IMR-90 (cell line): ENCODE measurements around the gene MLIP. TPM values are rescaled to one million over a fixed set of nuclear protein-coding genes. Genes with fewer than 3 reads are reported as not detected.

Source experiments
- ATAC-seq: fragments of 200-7000 bp; cut with Tn5 transposase; 2 replicates; pipeline ENCODE4 v1.9.1; 2020; ENCODE audit warnings: low read depth, mild to moderate bottlenecking, moderate library complexity
- BruUV-seq: library from RNA; stranded (reverse); fragments of 400-500 nt; replicated peaks from 2 replicates; lab custom pipeline; 2021; lab: Mats Ljungman, UMichigan
- CTCF ChIA-PET: fragments of 300-600 bp; formaldehyde crosslinking; extraction: SDS; loops from one replicate; lab custom pipeline; 2021; ENCODE audit warnings: antibody characterized with exemption; lab: Yijun Ruan, JAX
- POLR2A ChIA-PET: fragments of 300-600 bp; sonication (Branson Sonifier 250); formaldehyde crosslinking; loops from one replicate; lab custom pipeline; 2022; ENCODE audit warnings: antibody characterized with exemption; ENCODE audit not compliant: unreplicated experiment; lab: Charles Lee
- DNase-seq: peaks from one replicate; pipeline ENCODE4 v3.0.0; 2013
- H2AFZ ChIP-seq: replicated peaks from 2 replicates; pipeline ENCODE3; 2013; ENCODE audit warnings: low read length, mild to moderate bottlenecking; ENCODE audit not compliant: poor library complexity
- H2AK5ac ChIP-seq: 2 replicates; pipeline ENCODE4 v1.6.1; 2013; ENCODE audit warnings: low read depth, low read length, inconsistent platforms
- H2AK9ac ChIP-seq: replicated peaks from 2 replicates; pipeline ENCODE3; 2013; ENCODE audit warnings: mild to moderate bottlenecking, low read depth, low read length, moderate library complexity; ENCODE audit not compliant: poor library complexity
- H2BK120ac ChIP-seq: 2 replicates; pipeline ENCODE4 v1.6.1; 2013; ENCODE audit warnings: low read depth, low read length, inconsistent platforms
- H2BK15ac ChIP-seq: 3 replicates; pipeline ENCODE4 v1.6.1; 2013; ENCODE audit warnings: low read depth, low read length, inconsistent platforms
- H2BK20ac ChIP-seq: 2 replicates; pipeline ENCODE4 v1.6.1; 2013; ENCODE audit warnings: low read depth, mild to moderate bottlenecking, inconsistent platforms, low read length, moderate library complexity
- H2BK5ac ChIP-seq: 2 replicates; pipeline ENCODE4 v1.6.1; 2013; ENCODE audit warnings: mild to moderate bottlenecking, low read depth, low read length, inconsistent platforms; ENCODE audit not compliant: poor library complexity, severe bottlenecking
- H3K14ac ChIP-seq: replicated peaks from 2 replicates; pipeline ENCODE4 v1.6.1; 2013; ENCODE audit warnings: low read depth, low read length, inconsistent platforms
- H3K18ac ChIP-seq: 2 replicates; pipeline ENCODE4 v1.6.1; 2013; ENCODE audit warnings: low read depth, low read length, control low read depth
- H3K23ac ChIP-seq: 2 replicates; pipeline ENCODE4 v1.6.1; 2013; ENCODE audit warnings: low read depth, low read length, inconsistent platforms
- H3K27ac ChIP-seq: 2 replicates; pipeline ENCODE4 v1.5.1; 2013; ENCODE audit warnings: mild to moderate bottlenecking, control low read depth, low read length; ENCODE audit not compliant: insufficient read depth
- H3K27me3 ChIP-seq: 2 replicates; pipeline ENCODE4 v1.6.1; 2013; ENCODE audit warnings: low read length; ENCODE audit not compliant: control insufficient read depth, insufficient read depth
- H3K36me3 ChIP-seq: 2 replicates; pipeline ENCODE4 v1.6.1; 2013; ENCODE audit warnings: low read length, mixed read lengths; ENCODE audit not compliant: control insufficient read depth, insufficient read depth
- H3K4ac ChIP-seq: 2 replicates; pipeline ENCODE4 v1.6.1; 2013; ENCODE audit warnings: low read depth, low read length, inconsistent platforms
- H3K4me1 ChIP-seq: 2 replicates; pipeline ENCODE4 v1.6.1; 2013; ENCODE audit warnings: low read length, mixed read lengths; ENCODE audit not compliant: control insufficient read depth, insufficient read depth
- H3K4me2 ChIP-seq: 2 replicates; pipeline ENCODE4 v1.6.1; 2013; ENCODE audit warnings: low read depth, mild to moderate bottlenecking, control low read depth, low read length, moderate library complexity
- H3K4me3 ChIP-seq: 2 replicates; pipeline ENCODE4 v1.5.1; 2013; ENCODE audit warnings: low read depth, mild to moderate bottlenecking, control low read depth, low read length, moderate library complexity; ENCODE audit not compliant: insufficient read depth
- H3K56ac ChIP-seq: 2 replicates; pipeline ENCODE4 v1.6.1; 2013; ENCODE audit warnings: low read length, inconsistent platforms; ENCODE audit not compliant: insufficient read depth; ENCODE audit errors: extremely low read depth
- H3K79me1 ChIP-seq, 2 experiments: 2 replicates each; pipeline ENCODE4 v1.6.1; 2013; ENCODE audit warnings: low read length in 2 of 2, inconsistent platforms in 1 of 2, low read depth in 1 of 2
- H3K9ac ChIP-seq: 2 replicates; pipeline ENCODE4 v1.6.1; 2013; ENCODE audit warnings: low read depth, low read length, control low read depth
- H3K9me1 ChIP-seq: 2 replicates; pipeline ENCODE4 v1.6.1; 2013; ENCODE audit warnings: low read length, inconsistent platforms; ENCODE audit not compliant: insufficient read depth
- H3K9me3 ChIP-seq: 2 replicates; pipeline ENCODE4 v1.6.1; 2013; ENCODE audit warnings: low read length; ENCODE audit not compliant: control insufficient read depth, insufficient read depth
- H4K20me1 ChIP-seq: 2 replicates; pipeline ENCODE4 v1.6.1; 2013; ENCODE audit warnings: low read length, inconsistent platforms; ENCODE audit not compliant: insufficient read depth
- H4K5ac ChIP-seq: 2 replicates; pipeline ENCODE4 v1.6.1; 2013; ENCODE audit warnings: mild to moderate bottlenecking, low read depth, low read length, control low read depth
- H4K8ac ChIP-seq, 2 experiments: 2 replicates each; pipeline ENCODE4 v1.6.1; 2013; ENCODE audit warnings: low read depth in 2 of 2, low read length in 2 of 2, control low read depth in 1 of 2, inconsistent platforms in 1 of 2
- H4K91ac ChIP-seq: 2 replicates; pipeline ENCODE4 v1.6.1; 2013; ENCODE audit warnings: low read depth, low read length, inconsistent platforms; ENCODE audit not compliant: insufficient read depth
- CTCF ChIP-seq: conservative IDR thresholded peaks from 2 replicates; pipeline ENCODE4 v1.5.1; 2012; ENCODE audit warnings: mild to moderate bottlenecking, low read depth, low read length, improper control_type of control experiment
- NFE2L2 ChIP-seq: fragments of 150-350 bp; IDR thresholded peaks from 2 replicates; pipeline ENCODE4 v1.6.1; 2016; ENCODE audit warnings: low read depth, mild to moderate bottlenecking, low read length
- RAD21 ChIP-seq: IDR thresholded peaks from 2 replicates; pipeline ENCODE4 v1.6.1; 2012; ENCODE audit warnings: low read length, improper control_type of control experiment
- SMC3 ChIP-seq: fragments of 150-350 bp; IDR thresholded peaks from 2 replicates; pipeline ENCODE4 v1.6.1; 2016; ENCODE audit warnings: low read depth, mild to moderate bottlenecking, antibody characterized with exemption, low read length, moderate library complexity
- WGBS, 2 experiments: methylation state at CpG; one replicate each; pipeline versions ENCODE4 v1.1.5 to v1.1.7; 2013; ENCODE audit warnings: missing lambda C conversion rate in 2 of 2; ENCODE audit not compliant: insufficient read length in 1 of 2; ENCODE audit errors: extremely low coverage in 2 of 2; 5-methylcytosine and 5-hydroxymethylcytosine counted together
- dilution Hi-C: fragments of 300-500 bp; cut with HindIII; formaldehyde crosslinking; loops from one replicate; pipeline ENCODE4 v1.14.3; 2018; ENCODE audit warnings: low sequenced_read_pairs; ENCODE audit not compliant: unreplicated experiment
- in situ Hi-C: fragments of 300-500 bp; cut with MboI; formaldehyde crosslinking; loops from 3 replicates; pipeline ENCODE4 v1.14.3; 2019; ENCODE audit warnings: low sequenced_read_pairs, inconsistent platforms, mixed read lengths
- intact Hi-C: fragments of 100-400 bp; cut with micrococcal nuclease; formaldehyde crosslinking; loops from 2 replicates; pipeline ENCODE4 v1.10.0; 2022
- polyA plus RNA-seq, 3 experiments: library from polyadenylated mRNA; depleted of rRNA; stranded (reverse); fragments of >200 nt; gene quantifications; 2 replicates each; pipeline ENCODE4 v1.2.3, GENCODE V29; 2012; ENCODE audit warnings: low replicate concordance in 1 of 3
- total RNA-seq: library from RNA; depleted of rRNA; stranded (reverse); fragments of >200 nt; gene quantifications from 2 replicates; pipeline ENCODE4 v1.2.3, GENCODE V29; 2012

MLIP gene
- total and polyA plus RNA-seq, 2 of the 4 experiments (the other 2 are of a cell fraction), result not detected

- POLR2A ChIA-PET, result no interaction called here
- Histone ChIP-seq H3K27me3 (no peaks in the 10 kb centered on the region), H3K23ac (no peak overlapping the region), H3K56ac (no peak overlapping the region), H2BK5ac (no peak overlapping the region), H3K4me2 (no peak overlapping the region), H3K9ac (no peak overlapping the region), H3K4ac (no peak overlapping the region), H3K4me1 (no peaks in the 10 kb centered on the region), H3K9me1 (no peaks in the 10 kb centered on the region), H2BK15ac (no peak overlapping the region), H2AFZ (no peak overlapping the region), H3K27ac (no peak overlapping the region), H4K8ac (no peak overlapping the region), H4K20me1 (no peaks in the 10 kb centered on the region), H3K79me1 (no peaks in the 10 kb centered on the region), H2BK120ac (no peak overlapping the region), H4K91ac (no peak overlapping the region), H3K18ac (no peak overlapping the region), H3K36me3 (no peaks in the 10 kb centered on the region), H2AK9ac (no peak overlapping the region), H4K5ac (no peak overlapping the region), H3K9me3 (no peaks in the 10 kb centered on the region), H3K4me3 (no peak overlapping the region), H2BK20ac (no peak overlapping the region), H2AK5ac (no peak overlapping the region), H3K14ac (no peak overlapping the region)
- ATAC-seq (peak; percentile 37; the same call in 1 of the 2 replicates), DNase-seq (peak; percentile 24)
- BruUV-seq, result no TSS peak
- CTCF ChIA-PET, result interaction anchor here (0.6 to 1.6 kb wide), 9 partner anchors 10 to 1095 kb away, joined by 3 to 7 read pairs (median 3); no protein-coding TSS in a partner anchor
- intact Hi-C loops, result loop anchor here (1.0 to 5.0 kb wide), 3 partner anchors 257 to 993 kb away; no protein-coding TSS in a partner anchor
- WGBS, 2 experiments, result no CpG with 5 or more reads among the region's 1 CpG
- TF ChIP-seq CTCF (peak; percentile 53), RAD21 (peak; percentile 61), NFE2L2 (no peak), SMC3 (peak; percentile 48)
- dilution Hi-C loops, result no loop called here
- in situ Hi-C loops, result no loop called here
Observed at GRCh38 chr6:54244430-54244829, 133.2 kb downstream of the MLIP start.
